ENCODE results near the gene DNAH6. TPM values are rescaled to one million over a fixed set of nuclear protein-coding genes. Genes with fewer than 3 reads are reported as not detected.
"Not testable (repeated sequence)": the region's sequence is repeated elsewhere in the genome, so short reads cannot be mapped to it uniquely, and the experiment has no call there.

The DNAH6 gene
- total RNA-seq, 1 donor from 2014 or later: 0.52 TPM

- no peak for DNase-seq (ENCODE audit: low read depth)
- no peak overlapping the region for H3K4me3 ChIP-seq (ENCODE audit: low read depth, low read length)
- no peak for TF ChIP-seq CTCF (conservative IDR thresholded peaks at IDR 0.05; ENCODE audit: low read depth, low read length)
These were observed 349.8 kb downstream of the DNAH6 start for GRCh38 chr2:84866122-84866521.

- not testable (repeated sequence) for DNase-seq (ENCODE audit: low read depth); H3K4me3 ChIP-seq (ENCODE audit: low read depth, low read length)
These were observed 352.0 kb downstream of the DNAH6 start for GRCh38 chr2:84868327-84868726.

Other genes with a start within 250 kb of the DNAH6 start
- 52.6 and 78.4 TPM in 2 replicates for gene SUCLG1, start 57.2 kb upstream of the DNAH6 start, total RNA-seq